Transverse colon (tissue), 3 donors: ENCODE measurements around the gene ZNF595.
"Not testable (repeated sequence)": the region's sequence is repeated elsewhere in the genome, so short reads cannot be mapped to it uniquely, and the experiment has no call there.

Source experiments
- POLR2A ChIP-seq: fragments of 450-650 bp; IDR thresholded peaks from one replicate; pipeline ENCODE4 v1.6.1; 2016; ENCODE audit warnings: antibody characterized with exemption, mild to moderate bottlenecking, moderate library complexity
- TF ChIP-seq, protein P1 (sequence below), 5 experiments: fragments of 200-600 bp in 3 of 5; fragments of 450-650 bp in 2 of 5; sonication (generic) in 3 of 5; IDR thresholded peaks; 1 replicate in 2 of 5; 2 replicates in 3 of 5; pipeline ENCODE4 v1.5.1; 2016 to 2017; ENCODE audit warnings: antibody characterized with exemption in 5 of 5, inconsistent platforms in 3 of 5, mild to moderate bottlenecking in 2 of 5, moderate library complexity in 1 of 5

GRCh38 chr4:86559-87324 lies 33.6 kb downstream of the ZNF595 start:
- TF ChIP-seq, protein P1, sequence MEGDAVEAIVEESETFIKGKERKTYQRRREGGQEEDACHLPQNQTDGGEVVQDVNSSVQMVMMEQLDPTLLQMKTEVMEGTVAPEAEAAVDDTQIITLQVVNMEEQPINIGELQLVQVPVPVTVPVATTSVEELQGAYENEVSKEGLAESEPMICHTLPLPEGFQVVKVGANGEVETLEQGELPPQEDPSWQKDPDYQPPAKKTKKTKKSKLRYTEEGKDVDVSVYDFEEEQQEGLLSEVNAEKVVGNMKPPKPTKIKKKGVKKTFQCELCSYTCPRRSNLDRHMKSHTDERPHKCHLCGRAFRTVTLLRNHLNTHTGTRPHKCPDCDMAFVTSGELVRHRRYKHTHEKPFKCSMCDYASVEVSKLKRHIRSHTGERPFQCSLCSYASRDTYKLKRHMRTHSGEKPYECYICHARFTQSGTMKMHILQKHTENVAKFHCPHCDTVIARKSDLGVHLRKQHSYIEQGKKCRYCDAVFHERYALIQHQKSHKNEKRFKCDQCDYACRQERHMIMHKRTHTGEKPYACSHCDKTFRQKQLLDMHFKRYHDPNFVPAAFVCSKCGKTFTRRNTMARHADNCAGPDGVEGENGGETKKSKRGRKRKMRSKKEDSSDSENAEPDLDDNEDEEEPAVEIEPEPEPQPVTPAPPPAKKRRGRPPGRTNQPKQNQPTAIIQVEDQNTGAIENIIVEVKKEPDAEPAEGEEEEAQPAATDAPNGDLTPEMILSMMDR (IDR thresholded peaks at IDR 0.05) = not testable (repeated sequence)
- TF ChIP-seq POLR2A = not testable (repeated sequence)
